Measurements from ENCODE around the gene GTF2F2. TPM values are rescaled to one million over a fixed set of nuclear protein-coding genes. Genes with fewer than 3 reads are reported as not detected.

Gene GTF2F2
- total and polyA plus RNA-seq, 9 of the 15 experiments (the other 6 are each of a cell fraction or from before 2014, with no cell fraction given), result 19.7 to 44.8 (median 32.4) TPM

- Histone ChIP-seq H3K9me1 (ENCODE audit: control insufficient read depth, insufficient read depth, low read length) (no peaks in the 10 kb centered on the region), H3K4me3 (no peak overlapping the region), H3K79me2 (ENCODE audit: control insufficient read depth, insufficient read depth, low read length) (peaks cover 3% of the 10 kb centered on the region; the same call in 1 of the 3 replicates), H3K36me3 (ENCODE audit: control insufficient read depth, insufficient read depth, low read length) (peaks cover under 1% of the 10 kb centered on the region; the same call in 1 of the 3 replicates), H3K27ac (ENCODE audit: extremely low read depth, low read depth, low read length) (no peak overlapping the region), H3K9ac (ENCODE audit: insufficient read depth in 1 of 2, low read depth in 2 of 2, low read length in 2 of 2) (no peak overlapping the region), H3K9me3 (replicated peaks; ENCODE audit: control insufficient read depth, insufficient read depth, low read depth, low read length) (no peaks in the 10 kb centered on the region), H4K20me1 (replicated peaks; ENCODE audit: control insufficient read depth, insufficient read depth, low read length) (no peaks in the 10 kb centered on the region), H3K27me3 (ENCODE audit: control insufficient read depth in 2 of 2, insufficient read depth in 2 of 2, low read length in 2 of 2) (no peaks in the 10 kb centered on the region), H3K4me2 (ENCODE audit: insufficient read depth, low read length) (no peak overlapping the region), H2AFZ (ENCODE audit: low read depth, low read length) (no peak overlapping the region), H3K4me1 (replicated peaks in 1 of 2; ENCODE audit: control insufficient read depth in 2 of 2, insufficient read depth in 2 of 2, low read length in 2 of 2) (no peaks in the 10 kb centered on the region; a peak in 1 of 5 replicates)
- POLR2A ChIA-PET, result interaction anchor here (0.6 to 1.3 kb wide), 3 partner anchors 10 to 66 kb away, joined by 3 to 4 read pairs (median 3); no protein-coding TSS in a partner anchor
- DNase-seq (ENCODE audit: extremely low read depth in 1 of 4, low spot score in 3 of 4) (no peak), ATAC-seq (no peak), FAIRE-seq (no peak)
- intact Hi-C loops (cut with micrococcal nuclease) (no loop called here), in situ Hi-C loops (cut with MboI) (no loop called here)
- CTCF ChIA-PET (ENCODE audit: low intra/inter-chr PET ratio), result no interaction called here
- WGBS (ENCODE audit: insufficient coverage, low coverage, missing lambda C conversion rate), result 90% methylated on average over 5 of the region's 9 CpGs
- no TSS peak for BruUV-seq (replicated peaks)
- no peak for TF ChIP-seq CBX1 (IDR thresholded peaks at IDR 0.05; ENCODE audit: low read depth)
- TF ChIP-seq, protein P1, sequence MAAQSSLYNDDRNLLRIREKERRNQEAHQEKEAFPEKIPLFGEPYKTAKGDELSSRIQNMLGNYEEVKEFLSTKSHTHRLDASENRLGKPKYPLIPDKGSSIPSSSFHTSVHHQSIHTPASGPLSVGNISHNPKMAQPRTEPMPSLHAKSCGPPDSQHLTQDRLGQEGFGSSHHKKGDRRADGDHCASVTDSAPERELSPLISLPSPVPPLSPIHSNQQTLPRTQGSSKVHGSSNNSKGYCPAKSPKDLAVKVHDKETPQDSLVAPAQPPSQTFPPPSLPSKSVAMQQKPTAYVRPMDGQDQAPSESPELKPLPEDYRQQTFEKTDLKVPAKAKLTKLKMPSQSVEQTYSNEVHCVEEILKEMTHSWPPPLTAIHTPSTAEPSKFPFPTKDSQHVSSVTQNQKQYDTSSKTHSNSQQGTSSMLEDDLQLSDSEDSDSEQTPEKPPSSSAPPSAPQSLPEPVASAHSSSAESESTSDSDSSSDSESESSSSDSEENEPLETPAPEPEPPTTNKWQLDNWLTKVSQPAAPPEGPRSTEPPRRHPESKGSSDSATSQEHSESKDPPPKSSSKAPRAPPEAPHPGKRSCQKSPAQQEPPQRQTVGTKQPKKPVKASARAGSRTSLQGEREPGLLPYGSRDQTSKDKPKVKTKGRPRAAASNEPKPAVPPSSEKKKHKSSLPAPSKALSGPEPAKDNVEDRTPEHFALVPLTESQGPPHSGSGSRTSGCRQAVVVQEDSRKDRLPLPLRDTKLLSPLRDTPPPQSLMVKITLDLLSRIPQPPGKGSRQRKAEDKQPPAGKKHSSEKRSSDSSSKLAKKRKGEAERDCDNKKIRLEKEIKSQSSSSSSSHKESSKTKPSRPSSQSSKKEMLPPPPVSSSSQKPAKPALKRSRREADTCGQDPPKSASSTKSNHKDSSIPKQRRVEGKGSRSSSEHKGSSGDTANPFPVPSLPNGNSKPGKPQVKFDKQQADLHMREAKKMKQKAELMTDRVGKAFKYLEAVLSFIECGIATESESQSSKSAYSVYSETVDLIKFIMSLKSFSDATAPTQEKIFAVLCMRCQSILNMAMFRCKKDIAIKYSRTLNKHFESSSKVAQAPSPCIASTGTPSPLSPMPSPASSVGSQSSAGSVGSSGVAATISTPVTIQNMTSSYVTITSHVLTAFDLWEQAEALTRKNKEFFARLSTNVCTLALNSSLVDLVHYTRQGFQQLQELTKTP (IDR thresholded peaks at IDR 0.05; ENCODE audit: low read depth in 1 of 2, partially characterized antibody in 2 of 2), result no peak
- TF ChIP-seq POLR2AphosphoS2 (IDR thresholded peaks at IDR 0.05; ENCODE audit: low read length), result no peak
- no peak for TF ChIP-seq HNRNPLL (IDR thresholded peaks at IDR 0.05; ENCODE audit: low read depth, low read length, poor library complexity, severe bottlenecking)
- no peak for TF ChIP-seq POLR3G (IDR thresholded peaks at IDR 0.05; ENCODE audit: extremely low read depth, insufficient read length, insufficient replicate concordance)
- TF ChIP-seq FOXP1 (CRISPR knock-in tag; IDR thresholded peaks at IDR 0.05), result no peak
- no peak for TF ChIP-seq NCOA2 (IDR thresholded peaks at IDR 0.05; ENCODE audit: partially characterized antibody in 2 of 2)
- TF ChIP-seq USF2 (CRISPR knock-in tag; IDR thresholded peaks at IDR 0.05), result no peak
- TF ChIP-seq HNRNPL (IDR thresholded peaks at IDR 0.05; ENCODE audit: low read depth, low read length), result no peak
- TF ChIP-seq, protein P2, sequence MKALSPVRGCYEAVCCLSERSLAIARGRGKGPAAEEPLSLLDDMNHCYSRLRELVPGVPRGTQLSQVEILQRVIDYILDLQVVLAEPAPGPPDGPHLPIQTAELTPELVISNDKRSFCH (CRISPR knock-in tag; IDR thresholded peaks at IDR 0.05), result no peak
- TF ChIP-seq, protein P2 (tag; IDR thresholded peaks at IDR 0.05), result no peak
- no peak for TF ChIP-seq PHF8 (IDR thresholded peaks at IDR 0.05; ENCODE audit: borderline replicate concordance, low read length)
- no peak for TF ChIP-seq ZNF197 (CRISPR knock-in tag; IDR thresholded peaks at IDR 0.05; ENCODE audit: low read depth)
- TF ChIP-seq, protein P3, sequence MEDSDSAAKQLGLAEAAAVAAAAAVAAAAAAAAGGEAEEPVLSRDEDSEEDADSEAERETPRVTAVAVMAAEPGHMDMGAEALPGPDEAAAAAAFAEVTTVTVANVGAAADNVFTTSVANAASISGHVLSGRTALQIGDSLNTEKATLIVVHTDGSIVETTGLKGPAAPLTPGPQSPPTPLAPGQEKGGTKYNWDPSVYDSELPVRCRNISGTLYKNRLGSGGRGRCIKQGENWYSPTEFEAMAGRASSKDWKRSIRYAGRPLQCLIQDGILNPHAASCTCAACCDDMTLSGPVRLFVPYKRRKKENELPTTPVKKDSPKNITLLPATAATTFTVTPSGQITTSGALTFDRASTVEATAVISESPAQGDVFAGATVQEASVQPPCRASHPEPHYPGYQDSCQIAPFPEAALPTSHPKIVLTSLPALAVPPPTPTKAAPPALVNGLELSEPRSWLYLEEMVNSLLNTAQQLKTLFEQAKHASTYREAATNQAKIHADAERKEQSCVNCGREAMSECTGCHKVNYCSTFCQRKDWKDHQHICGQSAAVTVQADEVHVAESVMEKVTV (CRISPR knock-in tag; IDR thresholded peaks at IDR 0.05), result no peak
Observed at GRCh38 chr13:45215392-45216077, 95.2 kb downstream of the GTF2F2 start.
